NCI-H146 treated with DMSO at 0.1 percent for 48 hours (cell line): Measurements from ENCODE around the gene MAB21L4.

Source experiments
- DNase-seq: peaks from one replicate; lab custom pipeline; 2025; ENCODE audit not compliant: unreplicated experiment; lab: John Stamatoyannopoulos, UW

Gene MAB21L4

DNA sequence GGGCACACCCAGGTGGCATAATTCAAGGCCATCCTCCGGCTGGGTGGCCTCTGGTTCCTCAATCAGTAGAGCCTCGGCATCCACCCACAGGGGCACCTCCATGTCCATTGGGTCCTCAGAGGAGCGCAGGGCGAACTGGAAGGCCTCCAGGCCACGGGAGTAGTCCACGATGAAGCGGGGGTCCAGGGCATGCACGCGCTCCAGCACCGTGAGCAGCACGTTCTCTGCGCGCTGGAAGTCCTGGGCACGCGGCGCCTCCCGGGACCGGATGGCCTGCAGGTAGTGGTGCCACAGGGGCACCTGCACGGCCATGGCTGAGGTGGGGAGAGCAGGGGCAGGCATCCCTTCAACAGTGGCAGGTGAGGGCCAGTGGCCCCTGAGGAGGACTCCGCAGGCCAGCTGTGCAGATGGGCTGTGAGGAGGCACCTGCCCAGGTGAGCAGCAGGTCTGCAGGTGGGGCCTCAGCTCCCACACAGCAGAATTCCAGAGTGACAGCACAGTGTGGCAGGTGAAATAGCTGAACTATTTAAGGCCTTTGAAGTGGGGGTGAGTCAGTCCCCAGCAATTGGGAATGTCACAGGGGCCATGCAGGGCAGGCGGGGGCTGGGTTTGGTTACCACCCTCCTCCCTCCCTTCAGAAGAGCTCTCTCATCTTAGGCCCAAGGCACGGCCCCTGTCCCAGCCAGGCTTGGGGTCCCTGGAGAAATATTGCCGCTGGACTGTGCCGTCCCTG lies at the start of gene MAB21L4:
MAB21L4 (minus strand) TSS at position 501 of the 733 bp plus-strand sequence; CDS start at position 342, 159 bp downstream.
- DNase-seq = no peak

DNA sequence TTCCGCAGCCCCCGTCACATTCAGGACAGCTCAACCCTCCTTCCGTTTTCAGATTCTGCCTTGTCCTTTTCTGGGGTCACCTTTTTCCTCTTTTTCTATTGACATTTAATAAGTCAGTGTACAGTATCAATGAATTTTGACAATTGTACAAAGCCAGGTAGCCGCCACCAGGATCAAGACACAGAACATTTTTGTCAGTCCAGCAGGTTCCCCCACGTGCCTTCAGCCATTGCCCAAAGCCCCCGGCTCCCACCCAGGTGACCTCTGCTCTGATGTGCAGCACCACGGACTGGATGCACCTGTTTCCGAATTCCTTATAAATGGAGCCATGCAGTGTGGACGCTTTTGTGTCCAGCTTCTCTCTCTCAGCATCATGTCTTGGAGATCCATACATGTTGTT lies 40.1 kb upstream of the MAB21L4 start:
- DNase-seq = no peak

- DNase-seq = no peak
Observed at GRCh38 chr2:240935103-240935876, 39.3 kb upstream of the MAB21L4 start.

- DNase-seq = no peak
Observed at GRCh38 chr2:240934701-240935102, 38.7 kb upstream of the MAB21L4 start.

DNA sequence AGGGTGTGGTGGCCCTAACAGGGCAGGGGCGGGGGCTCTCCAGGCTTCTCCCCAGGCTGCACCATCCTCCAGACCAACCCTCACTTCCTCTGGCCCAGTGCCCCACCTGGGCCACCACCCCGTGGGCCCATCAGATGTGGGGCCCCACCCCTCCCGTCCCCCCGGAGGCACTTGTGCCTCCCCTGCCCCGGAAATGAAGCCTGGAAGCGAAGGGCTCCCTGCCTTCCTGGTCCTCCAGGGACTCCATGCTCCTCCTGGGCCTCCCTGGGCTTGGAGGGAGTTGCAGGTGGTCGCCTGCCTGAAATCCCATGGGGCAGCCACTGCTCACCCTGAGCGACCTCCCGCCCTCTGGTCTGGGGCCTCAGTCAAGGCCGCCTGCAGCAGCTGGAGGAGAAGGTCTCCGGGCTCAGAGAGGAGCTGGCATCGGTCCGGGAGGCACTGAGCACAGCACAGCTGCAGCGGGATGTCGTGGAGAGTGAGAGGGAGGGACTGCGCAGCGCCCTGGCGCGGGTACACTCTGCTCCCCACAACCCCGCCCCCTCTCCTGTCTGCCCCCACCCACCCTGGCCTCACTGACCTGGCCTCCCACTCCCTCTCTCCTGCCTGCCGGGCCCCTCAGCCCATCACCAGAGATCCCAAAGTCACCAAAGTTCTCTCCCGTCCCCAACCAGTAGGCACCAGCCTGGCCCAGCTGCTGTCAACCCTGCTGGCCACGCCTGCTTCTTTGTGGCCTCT lies 38.2 kb upstream of the MAB21L4 start:
- DNase-seq = no peak

GRCh38 chr2:240933048-240933965 lies 37.4 kb upstream of the MAB21L4 start:
- no peak for DNase-seq

GRCh38 chr2:240932724-240933047 lies 36.7 kb upstream of the MAB21L4 start:
- no peak for DNase-seq

DNA sequence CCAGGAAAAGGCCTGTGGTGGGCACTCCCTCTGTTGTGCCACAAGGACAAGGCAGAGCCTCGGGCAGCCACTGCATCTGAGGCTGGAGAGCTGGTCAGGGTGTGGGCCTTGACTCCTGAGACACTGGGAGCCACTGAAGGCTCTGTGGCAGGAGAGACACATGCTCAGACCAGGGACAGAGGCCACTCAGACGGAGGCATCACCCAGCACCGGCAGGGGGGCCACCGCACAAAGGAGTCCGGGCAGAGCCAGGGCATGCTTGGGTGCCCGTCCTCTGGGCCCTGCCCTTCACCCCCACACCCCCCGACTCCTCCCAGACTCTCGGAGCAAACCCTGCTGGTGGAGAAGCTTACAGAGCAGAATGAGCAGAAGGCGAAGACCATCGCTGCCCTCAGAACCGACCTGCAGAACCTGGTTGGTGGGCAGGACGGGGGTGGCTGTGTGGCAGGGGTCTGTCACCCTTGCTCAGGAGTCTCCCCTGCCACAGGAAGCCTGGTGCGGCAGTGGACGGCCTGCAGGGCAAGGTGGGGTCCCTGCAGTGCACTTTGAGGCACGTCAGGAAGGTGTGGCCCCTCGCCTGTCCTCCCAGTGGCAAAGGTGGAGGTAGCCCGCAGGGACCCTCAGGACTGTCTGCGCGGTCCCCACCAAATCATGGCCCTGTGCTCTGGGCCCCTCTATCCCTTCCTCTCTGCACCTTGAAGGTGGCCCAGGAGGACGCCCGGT lies 36.2 kb upstream of the MAB21L4 start:
- DNase-seq = no peak

DNA sequence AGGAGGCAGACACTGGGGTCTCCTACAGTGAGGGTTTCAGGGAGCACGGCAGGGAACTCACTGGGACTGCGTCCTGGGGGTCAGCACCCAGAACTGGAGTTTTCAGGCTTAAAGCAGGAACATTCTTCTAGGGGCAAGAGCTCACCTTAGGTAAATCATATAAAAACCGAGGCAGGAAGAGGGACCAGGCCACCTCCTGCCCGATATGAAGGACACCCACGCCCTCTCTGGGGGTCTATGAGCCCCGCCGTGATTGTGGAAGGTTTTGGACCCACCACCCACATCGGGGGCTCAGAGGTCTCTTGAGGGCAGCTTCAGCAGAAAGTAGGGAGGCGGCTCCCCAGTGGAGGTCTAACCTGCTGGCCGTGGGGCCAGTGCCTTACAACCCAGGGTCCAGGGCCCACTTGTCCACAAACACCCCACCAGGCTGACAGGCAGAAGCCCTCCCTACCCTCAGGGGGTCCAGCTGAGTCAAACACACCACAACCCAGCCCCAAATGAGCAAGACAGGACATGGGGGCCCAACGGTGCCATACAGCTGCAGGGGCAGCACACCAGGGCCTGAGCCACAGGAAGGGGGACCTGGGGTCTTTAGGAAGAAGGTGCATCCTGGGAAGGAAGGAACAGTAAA lies 35.5 kb upstream of the MAB21L4 start:
- DNase-seq = no peak

DNA sequence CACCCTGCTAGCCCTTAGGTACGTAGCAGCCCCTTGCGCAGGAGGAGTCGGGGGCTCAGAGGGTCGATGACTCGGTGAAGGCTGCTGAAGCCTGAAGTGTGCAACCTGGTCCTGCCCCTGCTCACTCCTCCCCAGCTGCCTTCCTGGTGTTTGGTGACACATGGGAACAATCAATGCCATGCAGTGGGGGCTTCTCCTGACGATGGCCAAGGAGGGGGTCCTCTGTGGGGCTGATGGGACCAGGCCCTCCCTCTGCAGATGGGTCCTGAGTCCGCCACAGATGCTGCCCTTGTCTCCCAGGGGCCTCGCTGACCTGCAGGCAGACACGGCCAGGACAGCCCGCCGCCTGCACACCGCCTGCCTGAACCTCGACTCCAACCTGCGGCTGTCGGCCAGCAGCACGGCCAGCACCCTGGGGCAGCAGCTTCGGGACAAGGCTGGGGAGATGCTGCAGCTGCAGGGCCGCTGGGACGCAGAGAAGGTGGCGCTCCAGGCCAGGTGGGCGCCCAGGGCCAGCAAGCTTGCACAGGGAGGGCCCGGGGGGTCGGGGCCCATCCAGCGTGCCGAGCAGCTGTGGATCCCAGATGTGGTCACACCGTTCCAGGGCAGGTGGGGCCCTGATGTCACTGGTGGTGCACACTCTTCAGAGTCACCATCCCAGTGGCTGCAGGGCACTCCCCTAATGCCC lies 34.8 kb upstream of the MAB21L4 start:
- no peak for DNase-seq

GRCh38 chr2:240930096-240930630 lies 34.2 kb upstream of the MAB21L4 start:
- DNase-seq = no peak

DNA sequence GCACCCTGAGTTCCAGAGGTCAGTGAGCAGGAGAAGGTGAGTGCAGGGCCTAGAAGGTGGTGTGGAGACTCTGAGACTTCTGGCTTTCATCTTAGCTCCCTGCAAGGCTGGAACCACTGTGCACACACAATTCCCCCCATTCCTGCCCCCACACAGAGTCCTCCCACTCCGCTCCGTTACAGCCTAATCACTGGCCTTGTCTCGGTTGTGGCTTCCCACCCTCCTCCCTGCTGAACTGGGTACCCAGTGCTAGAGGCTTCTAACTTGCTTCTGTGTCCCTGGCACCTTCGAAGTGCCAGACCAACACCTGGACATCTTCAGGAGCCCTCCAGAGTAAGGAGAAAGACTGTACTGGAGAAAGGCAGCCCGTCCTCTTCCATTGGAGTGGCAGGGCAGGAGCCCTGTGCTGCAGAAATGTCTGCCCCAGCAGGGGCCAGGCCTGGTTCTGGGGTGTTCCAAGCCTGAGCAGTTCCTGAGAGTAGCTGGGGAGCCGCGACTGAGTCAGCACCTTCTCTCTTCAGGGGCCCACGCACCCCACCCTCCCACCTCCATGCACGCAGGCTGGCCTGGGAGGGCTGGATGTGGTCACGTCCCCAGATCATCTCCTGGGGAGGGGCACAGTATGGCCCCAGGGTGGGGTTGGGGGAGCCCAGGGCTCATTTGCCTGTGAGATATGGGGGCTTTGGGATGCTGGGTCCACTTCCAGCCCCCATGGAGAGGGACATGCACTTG lies 33.6 kb upstream of the MAB21L4 start:
- no peak for DNase-seq

GRCh38 chr2:240928476-240929363 lies 32.8 kb upstream of the MAB21L4 start:
- DNase-seq = no peak

- no peak for DNase-seq
Observed at GRCh38 chr2:240927390-240927781, 31.4 kb upstream of the MAB21L4 start.

DNA sequence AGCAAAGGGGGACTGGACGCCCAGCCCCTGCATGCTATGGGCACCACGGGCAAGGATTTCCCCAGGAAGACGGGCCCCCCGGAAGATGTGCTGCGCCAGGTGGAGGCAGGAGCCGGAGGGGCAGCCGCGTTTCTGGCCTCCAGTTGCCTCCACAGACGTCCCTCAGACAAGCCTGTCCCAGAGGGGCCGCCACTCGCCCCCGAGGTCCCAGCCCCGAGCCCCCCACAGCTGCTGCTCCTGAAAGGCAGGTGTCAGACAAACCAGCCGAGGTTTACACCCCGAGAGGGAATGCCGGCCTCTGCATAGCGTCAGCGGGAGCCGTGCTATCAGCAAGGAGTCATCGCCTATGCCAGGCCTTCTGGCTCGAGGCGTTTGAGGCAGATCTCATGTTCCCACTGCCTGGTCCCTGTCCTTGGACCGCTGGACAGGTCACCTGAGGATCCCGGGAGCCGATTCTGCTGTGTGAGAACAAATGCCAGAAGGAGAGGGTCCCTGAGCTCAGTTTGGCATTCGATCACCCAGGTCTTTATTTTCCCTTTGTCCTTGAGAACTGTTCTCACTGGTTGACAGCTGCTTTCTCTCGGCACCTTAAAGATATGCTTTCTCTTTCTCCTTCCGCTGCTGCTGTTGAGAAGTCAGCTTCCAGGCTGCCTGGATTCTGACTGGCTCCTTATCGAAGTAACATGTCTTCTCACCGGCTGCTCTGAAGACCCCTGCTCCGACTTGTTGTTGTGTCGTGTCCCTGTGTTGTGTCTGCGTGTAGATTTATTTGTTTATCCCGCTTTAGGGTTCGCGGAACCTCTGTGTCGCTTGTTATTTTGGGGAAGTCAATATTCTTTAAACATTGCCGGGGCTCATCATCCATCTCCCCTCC lies 30.8 kb upstream of the MAB21L4 start:
- no peak for DNase-seq
